ENCODE measurements around the gene APOBEC3C.
"Not testable (repeated sequence)": the region's sequence is repeated elsewhere in the genome, so short reads cannot be mapped to it uniquely, and the experiment has no call there.

APOBEC3C gene

GRCh38 chr22:39013942-39014722 lies at the start of gene APOBEC3C:
TSS of gene APOBEC3C (plus strand) at chr22:39014257. CDS start at chr22:39014363, 106 bp downstream.
- DNase-seq (ENCODE audit: low read depth in 2 of 2), result peak; percentile 81 to 83

DNA sequence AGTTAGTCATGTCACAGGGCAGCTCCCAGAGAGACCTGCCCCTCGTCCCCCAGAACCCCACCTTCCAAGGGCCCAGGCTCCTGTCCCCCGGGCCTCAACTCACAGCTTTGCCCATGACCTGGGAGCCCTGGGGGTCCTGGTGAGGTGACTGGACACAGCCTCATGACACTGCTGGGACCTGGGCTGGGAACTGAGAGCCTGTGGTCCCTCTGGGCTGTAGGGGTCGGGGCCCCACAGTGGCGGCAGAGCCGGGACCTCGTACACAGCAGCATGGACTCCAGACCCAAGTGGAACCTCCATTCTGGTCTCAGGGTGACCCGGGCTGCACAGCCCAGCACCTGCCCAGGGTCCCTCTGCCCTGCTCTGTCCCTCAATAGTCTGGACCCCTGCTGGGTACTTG lies 49.8 kb upstream of the APOBEC3C start:
- no peak for DNase-seq (ENCODE audit: low read depth in 2 of 2)

DNA sequence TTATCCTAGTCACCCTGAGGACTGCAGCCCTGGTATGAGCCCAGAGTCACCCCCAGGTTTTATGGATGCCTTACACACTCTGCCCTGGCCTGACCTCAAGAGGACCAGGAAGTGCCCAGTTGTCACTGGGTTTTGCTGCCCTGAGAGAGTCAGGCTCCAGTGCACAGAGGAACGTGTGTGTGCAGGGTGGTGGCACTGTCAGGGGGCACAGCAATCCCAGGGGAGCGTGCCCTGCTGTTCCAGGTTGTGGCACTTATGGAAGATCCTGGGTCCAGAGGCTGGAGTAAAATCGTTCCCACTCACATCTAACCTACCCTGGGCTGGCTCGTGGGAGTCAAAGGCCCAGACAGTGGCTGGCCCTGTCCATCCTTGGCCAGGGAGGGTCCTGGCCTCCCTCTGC lies 49.1 kb upstream of the APOBEC3C start:
- no peak for DNase-seq (ENCODE audit: low read depth in 2 of 2)

- DNase-seq (ENCODE audit: low read depth in 2 of 2), result no peak
These were observed 48.3 kb upstream of the APOBEC3C start for GRCh38 chr22:38965614-38966379.

GRCh38 chr22:38966380-38966702 lies 47.7 kb upstream of the APOBEC3C start:
- no peak for DNase-seq (ENCODE audit: low read depth in 2 of 2)

GRCh38 chr22:38966942-38967341 lies 47.1 kb upstream of the APOBEC3C start:
- DNase-seq (ENCODE audit: low read depth in 2 of 2), result no peak

- no peak for DNase-seq (ENCODE audit: low read depth in 2 of 2)
These were observed 46.3 kb upstream of the APOBEC3C start for GRCh38 chr22:38967451-38968450.

DNA sequence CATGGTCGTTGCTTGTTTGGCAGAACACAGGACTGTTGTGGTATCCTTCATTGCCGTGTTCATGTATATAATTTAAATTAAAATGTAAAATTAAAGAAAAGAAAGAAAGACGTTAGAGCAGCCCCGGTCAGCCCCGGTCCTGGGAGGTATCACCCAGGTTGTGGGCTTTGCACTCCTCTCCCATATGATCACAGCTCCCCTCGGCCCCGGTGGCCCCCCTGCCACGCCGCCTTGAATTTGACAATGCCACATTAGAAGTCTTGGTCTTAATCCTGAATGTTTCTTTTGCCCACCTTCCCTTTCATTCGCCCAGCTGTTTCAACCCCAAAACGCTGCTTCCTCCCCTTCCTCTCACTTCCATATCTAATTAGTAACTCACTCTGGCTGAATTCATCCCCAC lies 45.3 kb upstream of the APOBEC3C start:
- no peak for DNase-seq (ENCODE audit: low read depth in 2 of 2)

DNA sequence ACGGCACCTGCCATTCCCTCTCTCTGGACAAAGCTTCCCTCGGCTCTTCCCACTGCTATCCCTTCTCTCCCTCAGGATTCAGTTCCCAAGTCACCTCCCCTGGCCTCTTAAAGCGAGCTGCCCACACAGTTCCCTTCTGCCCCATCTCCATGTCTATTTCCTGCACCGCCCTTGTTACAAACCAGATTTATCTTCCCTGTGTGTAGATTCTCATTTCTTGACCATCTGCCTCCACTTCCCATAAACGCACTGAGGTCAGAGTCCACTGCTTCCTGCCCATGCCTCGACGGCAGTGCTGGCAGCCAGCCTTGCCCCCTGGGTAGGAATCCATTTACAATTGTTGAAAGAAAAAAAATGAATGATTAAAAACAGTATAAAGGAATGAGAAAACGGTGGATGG lies 43.5 kb upstream of the APOBEC3C start:
- DNase-seq (ENCODE audit: low read depth in 2 of 2), result no peak

GRCh38 chr22:38971202-38971601 lies 42.9 kb upstream of the APOBEC3C start:
- DNase-seq (ENCODE audit: low read depth in 2 of 2), result no peak

DNA sequence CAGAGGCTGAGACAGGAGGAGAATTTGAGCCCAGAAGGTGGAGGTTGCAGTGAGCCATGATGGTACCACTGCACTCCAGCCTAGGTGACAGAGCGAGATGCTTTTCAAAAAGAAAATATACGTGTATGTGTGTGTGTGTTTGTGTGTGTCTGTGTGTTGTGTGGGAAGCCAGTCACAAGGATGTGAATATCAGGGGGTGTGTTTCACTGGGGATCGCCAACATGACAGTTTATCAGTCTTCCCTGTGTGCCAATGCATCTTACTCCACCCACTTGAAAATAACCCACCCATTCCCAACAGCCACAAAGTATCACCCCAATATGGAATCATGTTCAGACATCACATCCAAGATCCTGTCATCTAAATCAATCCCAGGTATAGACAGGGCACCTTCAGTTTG lies 42.3 kb upstream of the APOBEC3C start:
- no peak for DNase-seq (ENCODE audit: low read depth in 2 of 2)

- no peak for DNase-seq (ENCODE audit: low read depth in 2 of 2)
These were observed 41.5 kb upstream of the APOBEC3C start for GRCh38 chr22:38972558-38972957.

DNA sequence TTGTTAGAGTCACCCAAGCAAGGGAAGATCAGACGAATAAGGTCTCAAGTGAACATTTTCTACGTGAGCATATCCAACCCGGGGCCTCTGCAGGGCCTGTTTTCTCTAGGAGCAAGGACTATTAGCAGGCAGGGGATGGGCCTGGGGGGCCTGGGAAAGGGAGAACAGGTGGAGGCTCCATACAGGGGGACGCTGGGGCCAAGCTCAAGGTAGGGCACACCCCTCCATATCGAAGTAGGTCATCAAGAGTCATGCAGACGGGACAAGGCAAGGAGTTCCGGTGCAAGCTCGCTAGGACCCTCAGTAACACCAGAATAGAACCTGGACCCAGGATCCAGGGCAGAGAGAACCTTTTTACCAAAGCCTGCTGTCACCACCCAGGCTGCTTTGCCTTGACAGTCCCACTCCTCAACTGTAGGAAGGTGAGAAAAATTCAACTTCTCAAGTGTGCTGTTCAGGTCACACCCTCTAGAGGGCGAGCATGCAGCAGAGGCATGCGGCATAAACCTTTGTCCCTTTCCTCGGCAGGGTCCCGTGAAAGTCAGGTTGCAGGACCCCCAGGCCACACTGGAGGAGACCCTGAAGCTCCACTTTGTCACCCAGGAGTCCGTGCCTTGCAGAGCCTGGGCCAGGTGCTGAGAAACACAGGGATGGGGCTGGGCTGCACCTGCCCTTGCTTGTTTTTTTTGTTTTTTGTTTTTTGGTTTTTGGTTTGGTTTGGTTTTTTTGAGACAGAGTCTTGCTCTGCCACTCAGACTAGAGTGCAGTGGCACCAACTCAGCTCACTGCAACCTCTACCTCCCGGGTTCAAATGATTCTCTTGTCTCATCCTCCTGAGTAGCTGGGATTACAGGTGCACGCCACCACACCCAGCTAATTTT lies 40.5 kb upstream of the APOBEC3C start:
- no peak for DNase-seq (ENCODE audit: low read depth in 2 of 2)

GRCh38 chr22:38974170-38974825 lies 39.8 kb upstream of the APOBEC3C start:
- no peak for DNase-seq (ENCODE audit: low read depth in 2 of 2)

- no peak for DNase-seq (ENCODE audit: low read depth in 2 of 2)
These were observed 39.3 kb upstream of the APOBEC3C start for GRCh38 chr22:38974826-38975175.

GRCh38 chr22:38977289-38977688 lies 36.8 kb upstream of the APOBEC3C start:
- DNase-seq (ENCODE audit: low read depth in 2 of 2), result not testable (repeated sequence)

DNA sequence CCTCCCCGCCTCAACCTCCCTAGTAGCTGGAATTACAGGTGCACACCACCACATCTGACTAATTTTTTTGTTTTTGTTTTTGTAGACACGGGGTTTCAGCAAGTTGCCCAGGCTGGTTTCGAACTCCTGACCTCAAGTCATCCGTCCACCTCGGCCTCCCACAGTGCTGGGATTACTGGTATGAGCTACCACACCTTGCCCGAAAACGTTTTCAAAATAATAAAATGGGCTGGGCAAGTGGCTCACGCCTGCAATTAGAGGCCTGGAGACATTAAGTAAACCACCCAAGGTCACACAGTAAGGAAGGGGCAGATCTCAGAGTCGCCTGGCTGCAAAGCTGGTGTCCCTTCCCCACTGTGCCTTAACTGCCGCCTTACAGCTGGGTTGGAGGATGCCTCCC lies 33.5 kb upstream of the APOBEC3C start:
- not testable (repeated sequence) for DNase-seq (ENCODE audit: low read depth in 2 of 2)

DNA sequence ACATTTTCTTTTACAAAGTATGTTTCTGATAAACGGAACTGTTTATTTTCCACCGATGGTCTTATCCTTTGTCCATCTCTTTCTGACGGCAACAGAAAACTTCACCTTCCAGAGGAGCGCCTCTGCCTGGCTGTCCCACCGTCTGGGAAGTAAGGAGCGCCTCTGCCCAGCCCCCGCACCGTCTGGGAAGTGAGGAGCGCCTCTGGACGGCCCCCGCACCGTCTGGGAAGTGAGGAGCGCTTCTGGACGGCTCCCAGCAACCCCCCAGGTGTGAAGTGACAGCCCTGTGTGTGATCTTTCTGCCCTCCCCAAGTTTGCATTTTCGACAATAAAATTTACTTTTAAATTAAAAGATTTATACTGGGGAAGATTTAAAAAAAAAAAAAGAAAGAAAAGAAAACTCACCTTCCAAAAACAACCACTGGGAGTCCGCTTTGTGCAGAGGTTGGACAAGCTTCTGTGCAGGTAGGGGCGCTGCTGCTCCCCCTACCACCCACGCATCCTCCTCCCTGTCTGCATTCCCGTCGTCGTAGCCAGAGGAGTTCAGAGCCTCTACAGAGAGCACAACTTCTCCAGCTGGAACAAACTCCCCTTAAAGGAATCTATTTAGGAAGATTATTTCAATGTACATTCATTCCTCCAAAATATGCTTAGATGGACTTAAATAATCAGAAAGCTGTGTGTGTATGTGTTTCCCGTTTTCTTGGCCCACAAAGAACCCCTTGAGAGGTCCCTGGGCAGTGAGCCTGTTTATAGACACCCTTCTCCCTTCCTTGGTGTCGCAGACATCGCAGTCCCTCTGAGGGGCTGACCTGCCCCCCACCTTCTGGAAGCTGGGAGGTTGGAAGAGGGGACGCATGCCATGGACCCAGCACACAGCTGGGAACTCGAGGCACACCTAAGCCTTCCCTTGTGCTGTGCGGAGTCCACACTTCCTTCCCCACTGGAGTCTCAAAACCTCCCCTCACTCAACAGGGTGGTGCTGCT lies 32.8 kb upstream of the APOBEC3C start:
- DNase-seq (ENCODE audit: low read depth in 2 of 2), result no peak
